NT2/D1 (cell line): Measurements from ENCODE around the gene GON4L.

Experiments
- SUZ12 ChIP-seq: IDR thresholded peaks from 2 replicates; pipeline ENCODE4 v1.6.1; 2011; ENCODE audit not compliant: insufficient read length, insufficient read depth; ENCODE audit errors: extremely low read depth
- YY1 ChIP-seq: IDR thresholded peaks from 2 replicates; pipeline ENCODE4 v1.6.1; 2011; ENCODE audit not compliant: insufficient read length, insufficient read depth
- ZNF274 ChIP-seq: IDR thresholded peaks from 2 replicates; pipeline ENCODE4 v1.6.1; 2011; ENCODE audit warnings: mild to moderate bottlenecking, low read depth, low read length

DNA sequence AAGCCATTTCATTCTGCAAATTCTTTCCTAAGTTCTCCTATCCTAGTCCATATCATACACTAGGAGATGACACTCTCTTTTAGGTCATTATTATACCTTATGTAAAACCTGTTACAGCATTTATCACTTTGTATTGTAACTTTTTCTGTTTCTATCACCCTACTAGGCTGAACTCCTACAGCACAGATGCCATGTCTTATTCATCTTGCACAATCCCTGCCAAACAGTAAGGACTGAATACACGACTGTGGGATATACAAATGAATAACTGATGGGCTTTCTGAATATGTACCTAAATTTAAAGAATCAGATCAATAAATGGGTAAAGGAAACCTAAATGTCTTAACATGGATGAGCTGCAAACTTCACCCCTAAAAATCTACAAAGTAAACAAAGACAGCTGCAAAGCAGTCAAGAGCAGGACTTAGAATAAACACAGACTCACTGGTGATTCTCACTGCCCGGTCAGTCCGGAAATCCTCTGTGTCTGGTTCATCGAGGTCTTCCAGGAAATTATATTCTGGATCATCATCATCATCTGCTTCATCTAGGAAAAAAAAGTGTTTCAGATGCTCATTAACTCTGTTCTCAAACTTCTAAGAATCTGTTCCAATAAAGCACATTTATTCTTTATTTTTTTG is 62.3 kb downstream of the GON4L start:
- TF ChIP-seq YY1, result no peak
- no peak for TF ChIP-seq ZNF274
- no peak for TF ChIP-seq SUZ12
